Esophagus squamous epithelium (tissue), 4 donors: ENCODE data around the gene GPR27.

Source experiments
- POLR2A ChIP-seq, 4 donors: fragments of 450-650 bp; IDR thresholded peaks; one replicate each; pipeline ENCODE4 v1.6.1; 2017; ENCODE audit warnings: antibody characterized with exemption in 4 of 4, mild to moderate bottlenecking in 4 of 4, moderate library complexity in 3 of 4
- TF ChIP-seq, protein P1 (sequence below), 6 experiments: fragments of 450-650 bp in 4 of 6; fragments of 200-600 bp in 2 of 6; sonication (generic) in 2 of 6; IDR thresholded peaks; one replicate each; pipeline ENCODE4 v1.5.1; 2016 to 2019; ENCODE audit warnings: antibody characterized with exemption in 6 of 6, mild to moderate bottlenecking in 4 of 6, moderate library complexity in 4 of 6

GRCh38 chr3:71724171-71724453, 29.5 kb upstream of the GPR27 start:
- TF ChIP-seq, protein P1, sequence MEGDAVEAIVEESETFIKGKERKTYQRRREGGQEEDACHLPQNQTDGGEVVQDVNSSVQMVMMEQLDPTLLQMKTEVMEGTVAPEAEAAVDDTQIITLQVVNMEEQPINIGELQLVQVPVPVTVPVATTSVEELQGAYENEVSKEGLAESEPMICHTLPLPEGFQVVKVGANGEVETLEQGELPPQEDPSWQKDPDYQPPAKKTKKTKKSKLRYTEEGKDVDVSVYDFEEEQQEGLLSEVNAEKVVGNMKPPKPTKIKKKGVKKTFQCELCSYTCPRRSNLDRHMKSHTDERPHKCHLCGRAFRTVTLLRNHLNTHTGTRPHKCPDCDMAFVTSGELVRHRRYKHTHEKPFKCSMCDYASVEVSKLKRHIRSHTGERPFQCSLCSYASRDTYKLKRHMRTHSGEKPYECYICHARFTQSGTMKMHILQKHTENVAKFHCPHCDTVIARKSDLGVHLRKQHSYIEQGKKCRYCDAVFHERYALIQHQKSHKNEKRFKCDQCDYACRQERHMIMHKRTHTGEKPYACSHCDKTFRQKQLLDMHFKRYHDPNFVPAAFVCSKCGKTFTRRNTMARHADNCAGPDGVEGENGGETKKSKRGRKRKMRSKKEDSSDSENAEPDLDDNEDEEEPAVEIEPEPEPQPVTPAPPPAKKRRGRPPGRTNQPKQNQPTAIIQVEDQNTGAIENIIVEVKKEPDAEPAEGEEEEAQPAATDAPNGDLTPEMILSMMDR (IDR thresholded peaks at IDR 0.05): no peak
- TF ChIP-seq POLR2A (IDR thresholded peaks at IDR 0.05): no peak
